H1 (cell line): ENCODE measurements around the gene APH1A. TPM values are rescaled to one million over a fixed set of nuclear protein-coding genes. Genes with fewer than 3 reads are reported as not detected.

Experiments used
- ASH2L ChIP-seq: fragments of 200-600, 300-600 bp; sonication (generic); IDR thresholded peaks from one replicate; pipeline ENCODE4 v1.7.1; 2017; ENCODE audit warnings: low read length
- BCL11A ChIP-seq, 2 experiments: IDR thresholded peaks; one replicate each; pipeline ENCODE4 v1.6.1; 2011; ENCODE audit warnings: low read depth in 2 of 2, low read length in 2 of 2, mild to moderate bottlenecking in 2 of 2
- CBX5 ChIP-seq: fragments of 300-800, 300-1000 bp; sonication (generic); IDR thresholded peaks from 2 replicates; pipeline ENCODE4 v1.7.1; 2016; ENCODE audit warnings: antibody characterized with exemption, low read length, low read depth
- CHD2 ChIP-seq: IDR thresholded peaks from 2 replicates; pipeline ENCODE4 v1.6.1; 2012; ENCODE audit warnings: low read length, improper control_type of control experiment
- CTBP2 ChIP-seq: IDR thresholded peaks from 2 replicates; pipeline ENCODE4 v1.7.0; 2011; ENCODE audit warnings: borderline replicate concordance, mild to moderate bottlenecking, moderate library complexity, mixed read lengths, low read length; ENCODE audit not compliant: insufficient read depth, insufficient read length
- EP300 ChIP-seq, 2 experiments: IDR thresholded peaks; 1 replicate in 1 of 2; 2 replicates in 1 of 2; pipeline ENCODE4 v1.6.1; 2011 to 2012; ENCODE audit warnings: low read depth in 2 of 2, low read length in 2 of 2, mild to moderate bottlenecking in 2 of 2, borderline replicate concordance in 1 of 2, inconsistent platforms in 1 of 2, moderate library complexity in 1 of 2
- FOSL1 ChIP-seq: IDR thresholded peaks from 2 replicates; pipeline ENCODE4 v1.6.1; 2011; ENCODE audit warnings: mild to moderate bottlenecking, low read depth, low read length, moderate library complexity; ENCODE audit not compliant: insufficient read depth
- GABPA ChIP-seq: IDR thresholded peaks from 2 replicates; pipeline ENCODE4 v1.6.1; 2011; ENCODE audit warnings: mild to moderate bottlenecking, low read length, moderate library complexity, borderline replicate concordance; ENCODE audit not compliant: insufficient read depth
- JUN ChIP-seq: IDR thresholded peaks from 2 replicates; pipeline ENCODE4 v1.6.1; 2011; ENCODE audit warnings: low read depth, mild to moderate bottlenecking, improper control_type of control experiment, low read length
- JUND ChIP-seq: IDR thresholded peaks from 2 replicates; pipeline ENCODE4 v1.6.1; 2011; ENCODE audit warnings: mild to moderate bottlenecking, improper control_type of control experiment, low read length
- KDM4A ChIP-seq: IDR thresholded peaks from one replicate; pipeline ENCODE4 v1.7.1; 2012; ENCODE audit warnings: low read depth, mild to moderate bottlenecking, moderate library complexity, low read length, inconsistent platforms; ENCODE audit not compliant: severe bottlenecking
- NRF1 ChIP-seq: IDR thresholded peaks from 2 replicates; pipeline ENCODE4 v1.6.1; 2011; ENCODE audit warnings: mild to moderate bottlenecking, low read depth, low read length, improper control_type of control experiment
- POU5F1 ChIP-seq: IDR thresholded peaks from 2 replicates; pipeline ENCODE4 v1.6.1; 2011; ENCODE audit warnings: low read depth, mild to moderate bottlenecking, low read length, moderate library complexity
- RBBP5 ChIP-seq: IDR thresholded peaks from 2 replicates; pipeline ENCODE4 v1.7.1; 2012; ENCODE audit warnings: low read depth, mild to moderate bottlenecking, inconsistent platforms, low read length, moderate library complexity, borderline replicate concordance
- RFX5 ChIP-seq: IDR thresholded peaks from 2 replicates; pipeline ENCODE4 v1.6.1; 2011; ENCODE audit warnings: low read depth, low read length, improper control_type of control experiment, borderline replicate concordance
- SAP30 ChIP-seq: fragments of 300-600 bp; sonication (generic); IDR thresholded peaks from 2 replicates; pipeline ENCODE4 v1.7.1; 2012; ENCODE audit warnings: low read length, moderate library complexity, mild to moderate bottlenecking, inconsistent platforms; ENCODE audit not compliant: insufficient read depth, insufficient replicate concordance
- SIRT6 ChIP-seq: IDR thresholded peaks from one replicate; pipeline ENCODE4 v1.7.1; 2012; ENCODE audit warnings: low read length, inconsistent platforms
- SP4 ChIP-seq: IDR thresholded peaks from 2 replicates; pipeline ENCODE4 v1.6.1; 2012; ENCODE audit warnings: low read length, inconsistent platforms
- SRF ChIP-seq: IDR thresholded peaks from 2 replicates; pipeline ENCODE4 v1.6.1; 2011; ENCODE audit warnings: mild to moderate bottlenecking, low read depth, low read length, moderate library complexity
- SUZ12 ChIP-seq: fragments of 200-600 bp; sonication (generic); IDR thresholded peaks from 2 replicates; pipeline ENCODE4 v1.6.1; 2012; ENCODE audit warnings: mild to moderate bottlenecking, inconsistent platforms, low read length, moderate library complexity, mixed read lengths
- TBP ChIP-seq: IDR thresholded peaks from 2 replicates; pipeline ENCODE4 v1.6.1; 2011; ENCODE audit warnings: low read depth, low read length, improper control_type of control experiment
- TCF12 ChIP-seq: IDR thresholded peaks from 2 replicates; pipeline ENCODE4 v1.6.1; 2011; ENCODE audit warnings: low read depth, mild to moderate bottlenecking, low read length
- TEAD4 ChIP-seq: IDR thresholded peaks from 2 replicates; pipeline ENCODE4 v1.6.1; 2012; ENCODE audit warnings: low read depth, low read length, inconsistent platforms, mixed read lengths
- USF2 ChIP-seq: IDR thresholded peaks from 2 replicates; pipeline ENCODE4 v1.6.1; 2011; ENCODE audit warnings: low read length, improper control_type of control experiment
- YY1 ChIP-seq: IDR thresholded peaks from 2 replicates; pipeline ENCODE4 v1.6.1; 2011; ENCODE audit warnings: low read depth, mild to moderate bottlenecking, low read length
- ZNF274 ChIP-seq: IDR thresholded peaks from 2 replicates; pipeline ENCODE4 v1.7.0; 2012; ENCODE audit warnings: low read length, borderline replicate concordance; ENCODE audit errors: extremely low read depth
- polyA plus RNA-seq, 7 experiments: library from polyadenylated mRNA; depleted of rRNA in 3 of 7; stranded (reverse) in 5 of 7; unstranded in 2 of 7; fragments of >200 nt in 5 of 7; fragments of 200-250 nt in 2 of 7; gene quantifications; 1 replicate in 5 of 7; 2 replicates in 1 of 7; 4 replicates in 1 of 7; pipeline versions ENCODE4 v1.2.1 to v1.2.3, GENCODE V29; 2011 to 2013; ENCODE audit warnings: missing spikeins in 2 of 7, mixed read lengths in 2 of 7
- total RNA-seq: library from RNA; stranded (reverse); fragmentation: NEBNext Ultra II Directional; extraction: Animal tissue kit (Norgen Biotek cat#: 25700); gene quantifications from 2 replicates; pipeline ENCODE4 v1.2.1, GENCODE V29; 2021

APH1A gene
- total and polyA plus RNA-seq, 2 of the 8 experiments (the other 6 are each of a cell fraction or from before 2014, with no cell fraction given): 111 to 183 TPM

DNA sequence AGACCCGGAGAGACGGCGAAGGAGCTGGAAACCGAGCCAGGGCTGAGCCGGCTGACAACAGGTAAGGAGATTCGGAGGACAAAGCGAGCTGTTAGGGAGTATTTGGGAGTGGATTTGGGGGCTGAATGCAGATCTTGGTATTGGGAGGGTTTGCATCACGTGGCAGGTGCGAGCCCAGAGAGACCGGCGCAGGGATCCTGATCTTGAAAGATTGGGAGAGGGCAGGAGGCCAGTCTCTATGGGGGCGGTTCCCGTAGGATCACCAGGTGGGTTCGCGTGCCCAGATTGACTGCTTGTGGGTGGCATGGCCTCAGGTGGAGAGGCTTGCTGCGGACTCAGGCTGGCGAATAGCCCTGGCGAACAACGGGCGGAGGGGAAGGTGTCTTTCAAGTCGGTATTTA lies 13.7 kb upstream of the APH1A start (continued):
- TF ChIP-seq JUND: no peak
- no peak for TF ChIP-seq POU5F1
- TF ChIP-seq ASH2L: no peak
- TF ChIP-seq NRF1: no peak
- 0 out of 2 replicates have a peak, but pooled peaks have one; percentile 0 for TF ChIP-seq RFX5
- peak; percentile 0; the same call in 1 of the 2 replicates for TF ChIP-seq USF2
- no peak for TF ChIP-seq CHD2
- TF ChIP-seq CBX5: no peak
- TF ChIP-seq KDM4A: peak; percentile 54
- no peak for TF ChIP-seq JUN
- no peak for TF ChIP-seq SUZ12
- no peak for TF ChIP-seq SRF
- TF ChIP-seq TCF12: no peak
- 0 out of 3 replicates have a peak, but pooled peaks of 1 of the 2 experiments have one; percentile 6 for TF ChIP-seq EP300 (IDR thresholded peaks at IDR 0.05; ENCODE audit: borderline replicate concordance in 1 of 2, low read depth in 2 of 2, low read length in 2 of 2)
- TF ChIP-seq ZNF274: no peak
- peak; percentile 88 for TF ChIP-seq SAP30
- 0 out of 2 replicates have a peak, but pooled peaks have one; percentile 7 for TF ChIP-seq TBP
- TF ChIP-seq TEAD4: no peak
- TF ChIP-seq FOSL1: no peak
- TF ChIP-seq GABPA: no peak
- no peak for TF ChIP-seq SIRT6
- 0 out of 2 replicates have a peak, but pooled peaks have one; percentile 48 for TF ChIP-seq SP4
- TF ChIP-seq BCL11A (IDR thresholded peaks at IDR 0.05; ENCODE audit: low read depth in 2 of 2, low read length in 2 of 2): no peak
- TF ChIP-seq RBBP5: no peak
- no peak for TF ChIP-seq CTBP2
- no peak for TF ChIP-seq YY1
